Type B pancreatic cell (in vitro differentiated cells): ENCODE results near the gene AK5. TPM values are rescaled to one million over a fixed set of nuclear protein-coding genes. Genes with fewer than 3 reads are reported as not detected.

Source experiments
- DNase-seq: peaks from one replicate; pipeline ENCODE4 v3.0.0; 2021; ENCODE audit warnings: mixed read lengths; ENCODE audit not compliant: unreplicated experiment; ENCODE audit errors: extremely low spot score
- H3K27ac Mint-ChIP-seq: 2 replicates; pipeline ENCODE4 v1.8.0; 2021; ENCODE audit warnings: mild to moderate bottlenecking, mixed read lengths
- H3K27me3 Mint-ChIP-seq: 2 replicates; pipeline ENCODE4 v1.8.0; 2021; ENCODE audit warnings: mixed read lengths
- H3K36me3 Mint-ChIP-seq: 2 replicates; pipeline ENCODE4 v1.8.0; 2021; ENCODE audit warnings: mixed read lengths
- H3K4me1 Mint-ChIP-seq: one replicate; pipeline ENCODE4 v1.8.0; 2021; ENCODE audit warnings: mixed read lengths; ENCODE audit not compliant: unreplicated experiment
- H3K4me3 Mint-ChIP-seq: 2 replicates; pipeline ENCODE4 v1.8.0; 2021; ENCODE audit warnings: mild to moderate bottlenecking, mixed read lengths
- H3K9me3 Mint-ChIP-seq: 2 replicates; pipeline ENCODE4 v1.8.0; 2021; ENCODE audit warnings: mixed read lengths
- total RNA-seq: library from RNA; stranded (reverse); gene quantifications from 2 replicates; pipeline ENCODE4 v1.2.1, GENCODE V29; 2021; ENCODE audit warnings: low replicate concordance
- TF ChIP-seq, protein P1 (sequence below): fragments of 200-600 bp; sonication (generic); conservative IDR thresholded peaks from 2 replicates; pipeline ENCODE4 v1.5.0; 2021; ENCODE audit warnings: antibody characterized with exemption, mild to moderate bottlenecking

Gene AK5
- total RNA-seq, 1 donor from 2014 or later = 1.0 TPM

GRCh38 chr1:77476475-77476874 lies 194.7 kb downstream of the AK5 start:
- no peak for DNase-seq
- TF ChIP-seq, protein P1, sequence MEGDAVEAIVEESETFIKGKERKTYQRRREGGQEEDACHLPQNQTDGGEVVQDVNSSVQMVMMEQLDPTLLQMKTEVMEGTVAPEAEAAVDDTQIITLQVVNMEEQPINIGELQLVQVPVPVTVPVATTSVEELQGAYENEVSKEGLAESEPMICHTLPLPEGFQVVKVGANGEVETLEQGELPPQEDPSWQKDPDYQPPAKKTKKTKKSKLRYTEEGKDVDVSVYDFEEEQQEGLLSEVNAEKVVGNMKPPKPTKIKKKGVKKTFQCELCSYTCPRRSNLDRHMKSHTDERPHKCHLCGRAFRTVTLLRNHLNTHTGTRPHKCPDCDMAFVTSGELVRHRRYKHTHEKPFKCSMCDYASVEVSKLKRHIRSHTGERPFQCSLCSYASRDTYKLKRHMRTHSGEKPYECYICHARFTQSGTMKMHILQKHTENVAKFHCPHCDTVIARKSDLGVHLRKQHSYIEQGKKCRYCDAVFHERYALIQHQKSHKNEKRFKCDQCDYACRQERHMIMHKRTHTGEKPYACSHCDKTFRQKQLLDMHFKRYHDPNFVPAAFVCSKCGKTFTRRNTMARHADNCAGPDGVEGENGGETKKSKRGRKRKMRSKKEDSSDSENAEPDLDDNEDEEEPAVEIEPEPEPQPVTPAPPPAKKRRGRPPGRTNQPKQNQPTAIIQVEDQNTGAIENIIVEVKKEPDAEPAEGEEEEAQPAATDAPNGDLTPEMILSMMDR = no peak
- no peaks in the 10 kb centered on the region for H3K27me3 Mint-ChIP-seq
- H3K27ac Mint-ChIP-seq = no peak overlapping the region
- peaks cover 5% of the 10 kb centered on the region for H3K4me1 Mint-ChIP-seq
- H3K9me3 Mint-ChIP-seq = peaks cover 5% of the 10 kb centered on the region
- no peak overlapping the region for H3K4me3 Mint-ChIP-seq
- no peaks in the 10 kb centered on the region for H3K36me3 Mint-ChIP-seq

DNA sequence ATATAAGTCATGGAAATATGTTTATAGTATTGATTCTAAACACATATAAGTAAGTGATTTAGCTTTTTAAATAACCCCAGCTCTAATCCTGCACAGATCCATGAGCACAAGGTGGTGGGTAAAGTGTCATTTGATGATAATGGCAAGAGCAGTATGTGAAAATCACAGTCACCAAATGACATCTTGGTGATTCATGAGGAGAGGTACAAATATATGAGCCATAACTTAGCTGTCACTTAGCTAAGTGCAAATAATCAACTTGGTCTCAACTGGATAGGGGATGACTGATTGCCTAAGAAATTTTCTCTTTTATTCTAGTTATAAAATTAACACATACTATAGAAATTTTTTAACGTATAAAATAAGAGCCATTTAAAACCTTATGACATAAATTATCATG lies 202.5 kb downstream of the AK5 start:
- DNase-seq = no peak
- Mint-ChIP-seq H3K4me1 (no peaks in the 10 kb centered on the region), H3K4me3 (no peak overlapping the region), H3K9me3 (no peaks in the 10 kb centered on the region), H3K27me3 (no peaks in the 10 kb centered on the region), H3K36me3 (no peaks in the 10 kb centered on the region), H3K27ac (no peak overlapping the region)
- TF ChIP-seq, protein P1 = no peak

DNA sequence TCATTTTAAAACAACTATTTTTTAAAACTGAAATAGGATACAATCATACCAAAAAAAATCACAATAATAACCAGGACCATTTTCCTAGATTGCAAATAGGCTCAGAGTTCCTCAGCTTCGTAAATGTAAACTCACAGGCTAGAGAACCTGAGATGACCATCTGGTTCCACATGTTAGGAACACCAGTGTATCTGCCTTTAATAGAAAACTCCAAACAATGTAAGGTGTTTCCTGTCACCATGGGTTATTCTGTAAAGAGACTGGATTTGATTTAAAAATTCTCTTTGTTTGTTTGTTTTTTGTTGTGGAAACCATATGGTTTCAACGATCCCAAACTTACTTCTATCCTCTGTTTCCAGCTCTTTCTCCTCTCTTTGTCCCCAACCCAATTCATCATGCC lies 203.1 kb downstream of the AK5 start:
- H3K9me3 Mint-ChIP-seq = no peaks in the 10 kb centered on the region
- no peaks in the 10 kb centered on the region for H3K36me3 Mint-ChIP-seq
- no peaks in the 10 kb centered on the region for H3K27me3 Mint-ChIP-seq
- no peak overlapping the region for H3K4me3 Mint-ChIP-seq
- no peak for DNase-seq
- H3K4me1 Mint-ChIP-seq = peaks cover 4% of the 10 kb centered on the region
- TF ChIP-seq, protein P1 = no peak
- H3K27ac Mint-ChIP-seq = no peak overlapping the region

- TF ChIP-seq, protein P1 = no peak
- Mint-ChIP-seq H3K4me3 (no peak overlapping the region), H3K36me3 (no peaks in the 10 kb centered on the region), H3K27me3 (no peaks in the 10 kb centered on the region), H3K4me1 (peaks cover 5% of the 10 kb centered on the region), H3K27ac (no peak overlapping the region), H3K9me3 (no peaks in the 10 kb centered on the region)
- no peak for DNase-seq
Measured at GRCh38 chr1:77487631-77488030, 205.8 kb downstream of the AK5 start.

DNA sequence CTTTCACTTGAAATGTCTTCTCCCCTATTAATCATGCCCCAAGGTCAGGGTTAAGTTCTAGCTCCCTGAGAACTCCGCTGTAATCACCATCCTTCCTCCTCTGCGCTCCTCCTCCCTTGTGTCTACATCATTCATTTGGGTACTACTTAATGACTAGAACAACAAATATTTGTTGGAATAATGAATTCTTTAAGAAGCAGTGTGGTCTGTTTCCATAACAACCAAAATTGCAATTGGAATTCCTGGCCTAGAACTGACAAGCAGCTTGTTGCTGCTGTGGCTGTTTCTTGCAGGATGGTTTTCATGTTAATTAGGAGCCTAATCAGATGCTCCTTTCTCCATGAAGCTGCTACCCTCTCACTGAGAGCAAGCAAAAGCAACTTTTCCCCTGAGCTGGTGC lies 208.1 kb downstream of the AK5 start:
- Mint-ChIP-seq H3K27me3 (no peaks in the 10 kb centered on the region), H3K9me3 (no peaks in the 10 kb centered on the region), H3K4me1 (peaks cover 5% of the 10 kb centered on the region), H3K36me3 (no peaks in the 10 kb centered on the region), H3K4me3 (no peak overlapping the region), H3K27ac (no peak overlapping the region)
- DNase-seq = no peak
- TF ChIP-seq, protein P1 = no peak

- Mint-ChIP-seq H3K4me1 (peaks cover 5% of the 10 kb centered on the region), H3K27me3 (no peaks in the 10 kb centered on the region), H3K4me3 (no peak overlapping the region), H3K36me3 (no peaks in the 10 kb centered on the region), H3K27ac (no peak overlapping the region), H3K9me3 (peaks cover 8% of the 10 kb centered on the region)
- DNase-seq = no peak
- TF ChIP-seq, protein P1 = no peak
Measured at GRCh38 chr1:77494026-77494425, 212.2 kb downstream of the AK5 start.
